A549 (cell line): ENCODE results near the gene XAB2. TPM values are rescaled to one million over a fixed set of nuclear protein-coding genes. Genes with fewer than 3 reads are reported as not detected.

ENCODE experiments used
- ATAC-seq, 2 experiments: fragments of 200-7000 bp in 1 of 2; fragments of >200 bp in 1 of 2; cut with Nextera tagmentation in 1 of 2; cut with Tn5 transposase in 1 of 2; 3 replicates each; pipeline versions ENCODE4 v1.8.0 to v1.9.1; 2018 to 2020; ENCODE audit warnings: mild to moderate bottlenecking in 1 of 2, moderate library complexity in 1 of 2
- CTCF ChIA-PET: fragments of 300-600 bp; sonication (Branson Sonifier 250); formaldehyde crosslinking; extraction: SDS; loops from one replicate; lab custom pipeline; 2021; ENCODE audit warnings: antibody characterized with exemption, inconsistent platforms; lab: Yijun Ruan, JAX
- POLR2A ChIA-PET: fragments of 350-600 bp; formaldehyde crosslinking; extraction: SDS; loops from one replicate; lab custom pipeline; 2021; ENCODE audit warnings: antibody characterized with exemption, inconsistent platforms; lab: Yijun Ruan, JAX
- DNase-seq, 2 experiments: peaks; one replicate each; pipeline versions ENCODE4 v3.0.0 to v3.0.0-alpha.2; 2011 to 2016; ENCODE audit warnings: low read depth in 1 of 2, low spot score in 1 of 2
- FAIRE-seq: peaks from 2 replicates; lab custom pipeline; 2011; peaks lifted over from hg19 to GRCh38; lab: Jason Lieb, UNC
- H3K27ac ChIP-seq, 2 experiments: fragments of >200 bp; sonication (Bioruptor Twin); formaldehyde crosslinking; 3 replicates each; pipeline ENCODE4 v1.5.1; 2016 to 2017
- H3K4me1 ChIP-seq: fragments of >200 bp; sonication (Bioruptor Twin); formaldehyde crosslinking; 3 replicates; pipeline ENCODE4 v1.6.1; 2016
- H3K4me2 ChIP-seq: fragments of >200 bp; sonication (Bioruptor Twin); formaldehyde crosslinking; 3 replicates; pipeline ENCODE4 v1.6.1; 2016
- H3K4me3 ChIP-seq: fragments of >200 bp; sonication (Bioruptor Twin); formaldehyde crosslinking; 3 replicates; pipeline ENCODE4 v1.5.1; 2016
- H3K9me3 ChIP-seq: fragments of >200 bp; sonication (Bioruptor Twin); formaldehyde crosslinking; 3 replicates; pipeline ENCODE4 v1.6.1; 2016
- ATOH8 ChIP-seq: fragments of 250-450 bp; sonication (Bioruptor Pico); IDR thresholded peaks from 2 replicates; pipeline ENCODE4 v1.5.0; 2020; ENCODE audit warnings: low read depth, mild to moderate bottlenecking, moderate library complexity
- CHD2 ChIP-seq: fragments of 150-350 bp; IDR thresholded peaks from 2 replicates; pipeline ENCODE4 v1.6.1; 2014; ENCODE audit warnings: low read length; ENCODE audit not compliant: partially characterized antibody
- CHD4 ChIP-seq: fragments of 200-600 bp; sonication (generic); IDR thresholded peaks from 2 replicates; pipeline ENCODE4 v1.6.1; 2016; ENCODE audit warnings: antibody characterized with exemption, mild to moderate bottlenecking, borderline replicate concordance
- E2F6 ChIP-seq: IDR thresholded peaks from 2 replicates; pipeline ENCODE4 v1.6.1; 2012; ENCODE audit warnings: low read depth, borderline replicate concordance
- EHF ChIP-seq: fragments of 250-450 bp; sonication (Bioruptor Pico); IDR thresholded peaks from 2 replicates; pipeline ENCODE4 v1.5.0; 2020; ENCODE audit warnings: mild to moderate bottlenecking
- EP300 ChIP-seq, 2 experiments: fragments of >200 bp; sonication (Bioruptor Twin); formaldehyde crosslinking; IDR thresholded peaks; 2 replicates in 1 of 2; 3 replicates in 1 of 2; pipeline ENCODE4 v1.6.1; 2016 to 2017
- FOXS1 ChIP-seq: fragments of 250-450 bp; sonication (Bioruptor Pico); IDR thresholded peaks from 2 replicates; pipeline ENCODE4 v1.5.0; 2020; ENCODE audit warnings: mild to moderate bottlenecking, moderate library complexity
- HES2 ChIP-seq: fragments of >200 bp; sonication (Bioruptor Twin); formaldehyde crosslinking; IDR thresholded peaks from 2 replicates; pipeline ENCODE4 v1.6.1; 2016
- HOXA7 ChIP-seq: fragments of 250-450 bp; sonication (Bioruptor Pico); IDR thresholded peaks from 2 replicates; pipeline ENCODE4 v1.5.0; 2020; ENCODE audit warnings: mild to moderate bottlenecking, moderate library complexity
- JUN ChIP-seq, 2 experiments: fragments of >200 bp; sonication (Bioruptor Twin); formaldehyde crosslinking; IDR thresholded peaks; 2 replicates in 1 of 2; 3 replicates in 1 of 2; pipeline ENCODE4 v1.6.1; 2016 to 2017
- MAFK ChIP-seq: fragments of 450-650 bp; IDR thresholded peaks from 2 replicates; pipeline ENCODE4 v1.6.1; 2014; ENCODE audit not compliant: partially characterized antibody
- NPAS2 ChIP-seq: fragments of 250-450 bp; sonication (Bioruptor Pico); IDR thresholded peaks from 2 replicates; pipeline ENCODE4 v1.8.0; 2022; ENCODE audit warnings: mild to moderate bottlenecking, moderate library complexity, borderline replicate concordance
- NR3C1 ChIP-seq: fragments of >200 bp; sonication (Bioruptor Twin); formaldehyde crosslinking; IDR thresholded peaks from 3 replicates; pipeline ENCODE4 v1.6.1; 2017
- PBX3 ChIP-seq: IDR thresholded peaks from 2 replicates; pipeline ENCODE4 v1.6.1; 2012
- REST ChIP-seq: fragments of 200-600 bp; sonication (generic); IDR thresholded peaks from 2 replicates; pipeline ENCODE4 v1.6.1; 2016; ENCODE audit warnings: antibody characterized with exemption, mild to moderate bottlenecking, moderate library complexity
- RFX5 ChIP-seq: fragments of 450-650 bp; IDR thresholded peaks from 2 replicates; pipeline ENCODE4 v1.7.1; 2014; ENCODE audit warnings: antibody characterized with exemption, mild to moderate bottlenecking, moderate library complexity
- TP53 ChIP-seq: fragments of 250-450 bp; sonication (Bioruptor Pico); IDR thresholded peaks from 2 replicates; pipeline ENCODE4 v1.5.0; 2021; ENCODE audit warnings: mild to moderate bottlenecking, moderate library complexity
- ZC3H11A ChIP-seq: fragments of 450-650 bp; IDR thresholded peaks from 2 replicates; pipeline ENCODE4 v1.6.1; 2014; ENCODE audit warnings: antibody characterized with exemption, mild to moderate bottlenecking
- ZNF302 ChIP-seq: fragments of 250-450 bp; sonication (Bioruptor Pico); IDR thresholded peaks from 2 replicates; pipeline ENCODE4 v1.9.0; 2021; ENCODE audit warnings: inconsistent platforms, mild to moderate bottlenecking, moderate library complexity
- WGBS: methylation state at CpG from one replicate; pipeline ENCODE4 v1.1.6; 2017; ENCODE audit errors: missing lambda C conversion rate; 5-methylcytosine and 5-hydroxymethylcytosine counted together
- polyA plus RNA-seq, 4 experiments: library from polyadenylated mRNA; depleted of rRNA in 3 of 4; stranded (reverse); fragments of >200 nt; fragmentation: RNase III in 1 of 4; extraction: RNeasy Plus Mini Kit Qiagen cat#74134 plus additional on column Dnase treatment in 1 of 4; gene quantifications; 2 replicates in 3 of 4; 3 replicates in 1 of 4; pipeline ENCODE4 v1.2.3, GENCODE V29; 2011 to 2017

The XAB2 gene
- polyA plus RNA-seq, 2 of the 4 experiments (the other 2 are of a cell fraction) = 15.0 to 21.2 TPM

- TF ChIP-seq ATOH8 (CRISPR knock-in tag) = no peak
- TF ChIP-seq TP53 (CRISPR knock-in tag) = no peak
- TF ChIP-seq HES2 = no peak
Measured at GRCh38 chr19:7636691-7637373, 7.5 kb upstream of the XAB2 start, which contains the start of gene STXBP2 (continued).

GRCh38 chr19:7636317-7636690, 7.0 kb upstream of the XAB2 start:
- ChIA-PET CTCF (no interaction called here), POLR2A (no interaction called here)
- H3K27ac ChIP-seq = peak overlapping the region; percentile 44 to 98; a peak in 5 of 6 replicates
- no peaks in the 10 kb centered on the region; the same call in 2 of the 3 replicates for H3K4me1 ChIP-seq
- H3K4me3 ChIP-seq = peak overlapping the region; percentile 64
- FAIRE-seq (no peak), ATAC-seq (no peak)
- no peaks in the 10 kb centered on the region for H3K9me3 ChIP-seq
- TF ChIP-seq TP53 (CRISPR knock-in tag) (no peak), MAFK (no peak), CHD4 (no peak), RFX5 (no peak), PBX3 (no peak), E2F6 (no peak), REST (no peak), NPAS2 (CRISPR knock-in tag) (no peak), EHF (CRISPR knock-in tag) (no peak), NR3C1 (no peak), ZNF302 (CRISPR knock-in tag) (no peak), FOXS1 (CRISPR knock-in tag) (no peak), CHD2 (no peak), HOXA7 (CRISPR knock-in tag) (no peak), EP300 (IDR thresholded peaks at IDR 0.05) (no peak), ZC3H11A (no peak), JUN (IDR thresholded peaks at IDR 0.05) (no peak)
- TF ChIP-seq, all 56 proteins: peak for 0
- H3K4me2 ChIP-seq = peak overlapping the region; percentile 75
- DNase-seq = no peak
- WGBS = 81% methylated on average over 10 of the region's 16 CpGs
